Gastrocnemius medialis (tissue), 4 donors: ENCODE data around the gene MYOZ2. TPM values are rescaled to one million over a fixed set of nuclear protein-coding genes. Genes with fewer than 3 reads are reported as not detected.

Source experiments
- ATAC-seq, 2 donors: fragments of 150-250 bp; one replicate each; pipeline ENCODE4 v1.9.1; 2016
- DNase-seq, 2 donors: peaks; one replicate each; pipeline ENCODE4 v3.0.0-alpha.2; 2019
- H3K27ac ChIP-seq, 4 donors: fragments of 200-600 bp; sonication (generic); 1 replicate in 1 of 4; 2 replicates in 3 of 4; pipeline ENCODE4 v1.5.1; 2016 to 2018; ENCODE audit warnings: mild to moderate bottlenecking in 2 of 4, moderate library complexity in 1 of 4
- H3K27me3 ChIP-seq, 3 donors: fragments of 200-600 bp; sonication (generic) in 2 of 3; 1 replicate in 1 of 3; 2 replicates in 2 of 3; pipeline versions ENCODE4 v1.5.1 to v1.6.0; 2016 to 2019; ENCODE audit warnings: mild to moderate bottlenecking in 1 of 3, moderate library complexity in 1 of 3
- H3K36me3 ChIP-seq, 2 donors: fragments of 200-600 bp; sonication (generic) in 1 of 2; one replicate each; pipeline ENCODE4 v1.5.1; 2017 to 2018
- H3K4me1 ChIP-seq, 2 donors: fragments of 200-600 bp; sonication (generic) in 1 of 2; one replicate each; pipeline ENCODE4 v1.5.1; 2016 to 2017; ENCODE audit warnings: mild to moderate bottlenecking in 2 of 2
- H3K4me3 ChIP-seq, 4 donors: fragments of 200-600 bp; sonication (generic) in 3 of 4; 1 replicate in 1 of 4; 2 replicates in 3 of 4; pipeline ENCODE4 v1.5.1; 2016 to 2019; ENCODE audit warnings: mild to moderate bottlenecking in 2 of 4
- H3K9me3 ChIP-seq, 3 donors: fragments of 200-600 bp; sonication (generic) in 2 of 3; 1 replicate in 1 of 3; 2 replicates in 2 of 3; pipeline ENCODE4 v1.5.1; 2016 to 2019
- CTCF ChIP-seq, 5 experiments: fragments of 450-650 bp in 3 of 5; fragments of 200-600 bp in 2 of 5; sonication (generic) in 2 of 5; IDR thresholded peaks in 4 of 5; conservative IDR thresholded peaks in 1 of 5; 1 replicate in 4 of 5; 2 replicates in 1 of 5; pipeline ENCODE4 v1.5.1; 2016 to 2019; ENCODE audit warnings: antibody characterized with exemption in 5 of 5, mild to moderate bottlenecking in 3 of 5, moderate library complexity in 3 of 5
- POLR2A ChIP-seq, 2 donors: fragments of 450-650 bp; IDR thresholded peaks; one replicate each; pipeline ENCODE4 v1.6.1; 2017; ENCODE audit warnings: antibody characterized with exemption in 2 of 2, mild to moderate bottlenecking in 2 of 2, moderate library complexity in 2 of 2
- in situ Hi-C, 4 donors: fragments of 200-750 bp; cut with MboI; loops; one replicate each; pipeline versions ENCODE4 v1.15.0 to v1.8.0; 2017; ENCODE audit warnings: low sequenced_read_pairs in 4 of 4
- intact Hi-C: fragments of 100-400 bp; cut with DNase I; formaldehyde crosslinking; loops from one replicate; pipeline ENCODE4 v1.15.1; 2023; ENCODE audit warnings: low total_unique reads
- total RNA-seq, 4 donors: library from RNA; depleted of rRNA; stranded (reverse); fragments of >200 nt; gene quantifications; one replicate each; pipeline versions ENCODE4 v1.1.0 to v1.2.3, GENCODE V29; 2016

The MYOZ2 gene
- total RNA-seq, 4 donors from 2014 or later: 30.6 to 290 (median 87.9) TPM

DNA sequence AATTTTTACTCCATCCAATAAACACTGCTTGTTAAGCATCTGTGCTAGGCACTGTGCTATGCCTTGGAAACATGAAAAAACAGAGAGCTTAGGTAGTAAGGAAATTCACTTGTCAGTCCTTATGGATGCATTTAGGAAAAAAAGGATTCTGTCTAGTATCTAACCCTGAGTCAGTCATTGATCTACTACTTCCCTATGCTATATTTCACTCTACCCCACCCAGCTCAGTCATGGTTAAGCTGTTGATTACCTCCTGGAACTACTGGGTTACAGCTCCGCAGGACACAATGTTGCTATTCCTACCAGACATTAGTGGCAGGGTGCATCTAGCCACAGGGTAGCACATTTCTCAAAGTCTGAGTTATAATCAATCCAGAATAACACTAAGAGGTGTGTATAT, 74.0 kb downstream of the MYOZ2 start:
- TF ChIP-seq POLR2A (IDR thresholded peaks at IDR 0.05) (no peak), CTCF (IDR thresholded peaks at IDR 0.05 in 4 of 5, conservative IDR thresholded peaks at IDR 0.05 in 1 of 5) (no peak)
- ATAC-seq: no peak
- H3K36me3 ChIP-seq: no peaks in the 10 kb centered on the region
- H3K9me3 ChIP-seq: no peaks in the 10 kb centered on the region
- intact Hi-C loops: no loop called here
- peak overlapping the region; percentile 16 to 34 (median 28) for H3K27ac ChIP-seq
- no peak overlapping the region for H3K4me3 ChIP-seq
- peaks cover 22 to 25% of the 10 kb centered on the region in 2 donors for H3K4me1 ChIP-seq
- no peaks in the 10 kb centered on the region for H3K27me3 ChIP-seq
- in situ Hi-C loops: loop anchor here in 1 of 4 donors (25.0 kb wide), 1 partner anchor 172 kb away; no protein-coding TSS in a partner anchor
- DNase-seq: no peak

GRCh38 chr4:119210775-119211174, 75.1 kb downstream of the MYOZ2 start:
- Histone ChIP-seq H3K4me3 (no peak overlapping the region), H3K9me3 (no peaks in the 10 kb centered on the region), H3K4me1 (peaks cover 18 to 22% of the 10 kb centered on the region in 2 donors), H3K27me3 (no peaks in the 10 kb centered on the region), H3K36me3 (no peaks in the 10 kb centered on the region), H3K27ac (peak overlapping the region; percentile 19 to 99 (median 96))
- intact Hi-C loops: loop anchor here (5.0 to 10.0 kb wide), 2 partner anchors 103 to 466 kb away; no protein-coding TSS in a partner anchor
- DNase-seq (no peak), ATAC-seq (no peak)
- in situ Hi-C loops: loop anchor here (5.0 to 25.0 kb wide), 5 partner anchors 166 to 228 kb away; no protein-coding TSS in a partner anchor
- no peak for TF ChIP-seq POLR2A (IDR thresholded peaks at IDR 0.05)
- TF ChIP-seq CTCF (IDR thresholded peaks at IDR 0.05 in 4 of 5, conservative IDR thresholded peaks at IDR 0.05 in 1 of 5): no peak

DNA sequence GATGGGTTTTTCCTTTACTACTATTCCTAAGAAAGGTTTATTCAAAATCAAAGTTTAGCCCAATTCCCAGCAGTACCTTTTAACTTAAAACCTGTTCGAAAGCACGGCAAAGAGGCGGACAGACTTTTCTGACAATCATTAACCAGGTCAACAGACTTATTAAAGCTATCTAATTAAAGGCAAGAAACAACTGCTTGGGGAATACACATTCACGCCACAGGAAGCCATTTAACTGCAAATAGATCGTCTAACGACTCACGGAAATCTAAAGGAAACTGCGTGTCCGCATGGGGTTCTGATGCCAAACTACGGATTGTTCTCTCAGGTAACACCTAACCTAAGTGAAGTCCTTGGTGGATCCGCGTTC, 76.2 kb downstream of the MYOZ2 start:
- ATAC-seq: no peak
- peak overlapping the region; percentile 95 to 99 (median 98) for H3K27ac ChIP-seq

DNA sequence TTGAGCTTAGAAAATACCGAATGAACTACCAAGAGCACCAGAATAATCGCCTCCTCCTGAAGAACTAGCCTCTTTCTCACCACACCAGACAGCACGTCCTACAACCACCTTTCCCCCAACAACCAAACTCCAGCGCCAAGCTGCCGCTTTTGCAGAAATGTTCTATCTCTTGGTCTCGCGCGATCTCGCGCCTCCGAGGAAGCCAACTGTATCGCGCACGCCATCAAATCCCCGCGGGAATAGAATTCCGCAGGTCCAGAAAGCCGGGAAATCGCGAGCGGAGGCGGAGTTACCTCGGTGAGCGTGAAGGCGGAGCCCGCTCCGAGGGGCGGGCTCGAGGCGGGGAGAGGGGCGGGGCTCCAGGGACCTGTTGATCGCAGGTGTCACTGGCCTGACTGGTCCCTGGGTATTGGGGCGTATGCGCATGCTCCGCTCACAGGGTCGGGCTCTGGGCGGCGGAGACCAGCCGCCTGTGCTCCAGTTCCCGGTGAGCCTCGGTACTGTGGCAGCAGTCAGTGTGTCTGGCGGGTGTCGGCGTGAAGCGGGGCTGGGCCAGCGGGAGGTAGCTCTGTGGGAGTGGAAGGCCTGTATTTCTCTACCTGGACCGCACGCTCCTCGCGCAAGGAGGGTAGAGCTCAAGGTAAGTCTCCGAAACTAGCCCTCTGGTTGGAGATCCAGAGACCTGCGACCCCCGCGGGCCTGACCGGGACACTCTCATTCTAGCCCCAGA, 76.8 kb downstream of the MYOZ2 start, which contains the start of gene USP53:
Gene USP53 (plus strand): TSS at position 480 of the 730 bp plus-strand sequence. CDS start 27,047 bp downstream, outside the sequence.
- DNase-seq (peak; percentile 99), ATAC-seq (peak; percentile 85 to 88)
- H3K27me3 ChIP-seq: no peaks in the 10 kb centered on the region
- peaks cover 0 to 6% of the 10 kb centered on the region in 2 donors for H3K36me3 ChIP-seq
- intact Hi-C loops: loop anchor here (1.0 to 10.0 kb wide), 6 partner anchors 87 to 468 kb away; no protein-coding TSS in a partner anchor
- in situ Hi-C loops: loop anchor here (5.0 to 25.0 kb wide), 5 partner anchors 168 to 230 kb away; no protein-coding TSS in a partner anchor
- H3K27ac ChIP-seq: peak within 1 kb of the TSS; percentile 95 to 99 (median 98)
- H3K9me3 ChIP-seq: no peaks in the 10 kb centered on the region
- TF ChIP-seq CTCF (IDR thresholded peaks at IDR 0.05 in 4 of 5, conservative IDR thresholded peaks at IDR 0.05 in 1 of 5) (peak in 2 of 5 experiments; percentile 18 to 51), POLR2A (IDR thresholded peaks at IDR 0.05) (peak; percentile 97 to 99)
- peaks cover 28% of the 10 kb centered on the region in 2 donors for H3K4me1 ChIP-seq
- H3K4me3 ChIP-seq: peak within 1 kb of the TSS; percentile 79 to 96 (median 88)

More for the DNA sequence above, 76.2 kb downstream of the MYOZ2 start:
- intact Hi-C loops: loop anchor here (1.0 to 10.0 kb wide), 6 partner anchors 87 to 467 kb away; no protein-coding TSS in a partner anchor
- H3K9me3 ChIP-seq: no peaks in the 10 kb centered on the region
- TF ChIP-seq POLR2A (IDR thresholded peaks at IDR 0.05): no peak
- peak in 1 of 5 experiments; percentile 24 for TF ChIP-seq CTCF (IDR thresholded peaks at IDR 0.05 in 4 of 5, conservative IDR thresholded peaks at IDR 0.05 in 1 of 5)
- in situ Hi-C loops: loop anchor here (5.0 to 25.0 kb wide), 5 partner anchors 167 to 230 kb away; no protein-coding TSS in a partner anchor
- H3K4me3 ChIP-seq: peak overlapping the region; percentile 79 to 96 (median 88)
- H3K27me3 ChIP-seq: no peaks in the 10 kb centered on the region
- H3K36me3 ChIP-seq: peaks cover 0 to under 1% of the 10 kb centered on the region in 2 donors
- H3K4me1 ChIP-seq: peaks cover 22% of the 10 kb centered on the region in 2 donors
- no peak for DNase-seq
